GM19468 (cell line): Measurements from ENCODE around the gene ABHD5.
A peak's percentile ranks its signal among the peaks of the same experiment; 100 is the strongest.

Source experiments
- ATAC-seq: cut with Tn5 transposase; IDR thresholded peaks from one replicate; pipeline ENCODE4 v1.9.1; 2021; ENCODE audit warnings: mild to moderate bottlenecking, moderate library complexity, moderate number of reproducible peaks; ENCODE audit not compliant: unreplicated experiment; ENCODE audit errors: extremely low read depth

The ABHD5 gene

DNA sequence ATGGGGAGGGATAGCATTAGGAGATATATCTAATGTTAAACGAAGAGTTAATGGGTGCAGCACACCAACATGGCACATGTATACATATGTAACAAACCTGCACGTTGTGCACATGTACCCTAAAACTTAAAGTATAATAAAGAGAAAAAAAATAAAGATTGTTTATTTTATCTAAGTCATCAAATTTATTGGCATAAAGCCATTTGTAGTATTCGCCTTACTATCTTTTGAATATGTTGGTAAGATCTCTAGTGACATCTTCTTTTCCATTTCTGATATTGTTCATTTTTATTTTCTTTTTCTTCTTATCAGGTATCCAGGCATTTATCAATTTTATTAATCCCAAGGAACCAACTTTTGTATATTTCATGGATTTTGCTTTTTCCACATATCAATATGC lies 5.8 kb upstream of the ABHD5 start:
- no peak for ATAC-seq

DNA sequence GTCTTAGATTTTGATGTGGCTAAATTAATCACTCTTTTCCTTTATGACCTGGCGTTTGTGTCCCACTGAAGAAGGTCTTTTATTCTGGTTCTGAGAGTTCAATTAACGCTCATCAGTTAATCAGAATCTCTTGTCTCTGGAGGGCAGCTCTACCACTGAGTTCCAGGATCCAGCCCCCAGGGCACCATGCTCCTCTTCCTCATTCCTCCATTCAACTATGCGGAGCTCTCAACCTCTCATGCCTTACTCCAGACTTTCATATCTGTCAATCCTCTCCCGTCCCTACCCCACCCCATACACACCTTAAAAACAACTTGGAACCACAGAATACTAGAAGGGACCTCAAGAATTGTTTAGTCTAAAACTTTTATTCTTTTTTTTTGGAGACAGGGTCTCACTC lies 4.8 kb upstream of the ABHD5 start:
- ATAC-seq: no peak

DNA sequence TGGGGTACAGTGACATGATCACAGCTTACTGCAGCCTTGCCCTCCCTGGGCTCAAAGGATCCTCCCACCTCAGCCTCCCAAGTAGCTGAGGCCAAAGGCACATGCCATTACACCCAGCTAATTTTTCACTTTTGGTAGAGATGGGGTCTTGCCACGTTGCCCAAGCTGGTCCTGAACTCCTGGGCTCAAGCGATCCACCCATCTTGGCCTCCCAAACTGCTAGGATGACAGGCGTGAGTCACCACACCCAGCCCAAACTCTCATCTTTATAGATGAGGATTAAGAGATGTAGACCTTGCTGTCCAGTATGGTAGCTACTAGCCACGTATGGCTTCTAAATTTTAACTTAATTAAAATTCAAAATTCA lies 4.4 kb upstream of the ABHD5 start:
- no peak for ATAC-seq

DNA sequence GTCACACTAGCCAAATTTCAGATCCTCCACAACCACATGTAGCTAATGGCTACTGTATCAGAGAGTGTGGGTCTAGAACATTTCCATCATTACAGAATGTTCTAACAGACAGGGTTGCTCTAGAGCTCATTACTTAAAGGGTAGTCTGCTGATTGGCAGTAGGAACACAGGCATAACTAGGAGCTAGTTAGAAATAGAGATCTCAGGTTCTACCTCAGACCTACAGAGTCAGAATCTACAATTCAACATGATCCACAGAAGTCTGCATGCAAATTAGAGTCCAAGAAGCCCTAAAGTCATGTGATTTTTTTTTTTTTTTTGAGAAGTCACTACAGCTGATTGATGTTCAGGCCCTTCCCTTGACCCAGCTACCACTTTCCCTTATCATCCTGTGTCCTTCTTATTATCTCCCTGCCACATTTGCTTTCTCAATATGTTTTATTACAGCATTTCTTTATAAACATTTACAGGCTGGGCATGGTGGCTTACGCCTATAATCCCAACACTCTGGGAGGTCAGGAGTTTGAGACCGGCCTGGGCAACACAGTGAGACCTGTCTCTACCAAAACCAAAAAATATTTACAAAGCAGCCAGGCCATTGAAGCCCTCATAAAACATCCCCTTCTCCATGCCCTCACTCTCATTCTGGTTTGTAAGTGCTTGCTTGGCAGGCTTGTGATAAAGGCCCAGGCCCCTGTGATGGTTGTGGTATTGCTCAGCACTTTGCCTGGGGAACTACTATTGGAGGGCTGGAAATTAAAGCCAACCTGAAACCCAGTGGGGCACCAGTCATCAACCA lies 3.8 kb upstream of the ABHD5 start:
- ATAC-seq: no peak

DNA sequence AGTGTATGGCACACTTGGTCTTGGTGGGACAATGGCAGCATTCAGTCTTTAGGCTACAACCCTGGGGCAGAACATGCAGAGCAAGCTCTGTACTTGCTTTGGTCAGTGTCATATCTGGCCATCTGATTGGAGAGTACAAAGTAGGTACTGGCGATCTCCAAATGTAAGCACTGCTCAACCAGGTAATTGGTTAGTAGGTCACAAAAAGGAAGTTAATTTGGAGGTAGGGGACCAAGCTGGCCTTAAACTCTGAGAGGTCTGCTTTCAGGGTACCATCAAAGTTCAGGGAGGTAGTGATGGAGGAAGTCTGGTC lies 3.3 kb upstream of the ABHD5 start:
- ATAC-seq: no peak

DNA sequence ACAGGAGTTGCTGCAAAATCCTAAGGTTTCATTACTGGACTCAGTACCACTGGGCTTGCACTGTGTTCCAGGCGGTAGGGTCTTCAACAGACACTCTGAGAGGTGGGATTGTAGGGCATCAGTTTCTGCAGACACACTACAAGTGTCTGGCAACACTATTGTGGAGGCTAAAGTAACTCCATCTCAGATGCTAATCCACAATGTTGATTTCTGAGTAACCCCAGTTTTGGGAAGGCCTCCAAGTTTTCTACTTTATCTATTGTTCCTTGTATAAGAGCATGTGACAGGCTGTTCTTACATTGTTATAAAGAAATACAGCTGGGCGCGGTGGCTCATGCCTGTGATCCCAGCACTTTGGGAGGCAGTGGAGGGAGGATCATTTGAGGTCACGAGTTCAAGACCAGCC lies 2.5 kb upstream of the ABHD5 start:
- ATAC-seq: no peak

DNA sequence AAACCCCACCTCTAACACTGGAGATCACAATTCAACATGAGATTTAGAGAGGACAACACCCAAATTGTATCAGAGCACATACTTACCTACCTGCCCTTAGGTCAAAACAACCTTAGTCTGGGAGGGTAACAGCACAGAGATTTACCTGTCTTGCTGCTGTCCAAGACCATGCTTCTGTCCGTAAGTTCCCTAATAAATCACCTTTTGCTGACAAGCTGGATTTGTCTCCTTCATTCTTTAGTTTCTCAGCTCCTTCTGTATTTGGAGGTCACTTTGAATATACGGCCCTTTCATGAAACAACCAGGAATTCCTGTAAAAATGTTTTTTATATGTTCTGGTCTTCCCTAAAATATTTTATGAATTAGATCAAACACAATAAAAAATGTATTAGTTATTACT lies 1.6 kb upstream of the ABHD5 start:
- ATAC-seq: no peak

DNA sequence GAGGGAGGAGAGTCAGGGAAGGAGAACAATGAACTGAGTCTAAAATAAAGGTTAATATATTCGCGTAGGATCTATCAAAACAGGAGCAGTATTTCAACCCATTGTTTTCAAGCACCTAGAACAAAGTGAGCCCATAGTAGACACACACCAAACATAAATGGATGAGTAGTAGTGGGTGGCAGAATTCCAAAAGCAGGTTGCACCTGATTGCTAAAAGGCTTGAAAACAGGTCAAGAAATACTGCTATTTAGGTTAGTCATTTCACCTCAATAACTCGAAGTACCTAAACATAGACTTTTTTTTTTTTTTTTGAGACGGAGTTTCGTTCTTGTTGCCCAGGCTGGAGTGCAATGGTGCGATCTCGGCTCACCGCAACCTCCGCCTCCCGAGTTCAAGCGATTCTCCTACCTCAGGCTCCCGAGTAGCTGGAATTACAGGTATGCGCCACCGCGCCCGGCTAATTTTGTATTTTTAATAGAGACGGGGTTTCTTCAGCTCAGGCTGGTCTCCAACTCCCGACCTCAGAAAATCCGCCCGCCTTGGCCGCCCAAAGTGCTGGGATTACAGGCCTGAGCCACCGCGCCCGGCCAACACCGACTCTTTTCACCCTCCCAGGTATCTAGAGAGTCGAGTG lies 855 bp upstream of the ABHD5 start:
- no peak for ATAC-seq

DNA sequence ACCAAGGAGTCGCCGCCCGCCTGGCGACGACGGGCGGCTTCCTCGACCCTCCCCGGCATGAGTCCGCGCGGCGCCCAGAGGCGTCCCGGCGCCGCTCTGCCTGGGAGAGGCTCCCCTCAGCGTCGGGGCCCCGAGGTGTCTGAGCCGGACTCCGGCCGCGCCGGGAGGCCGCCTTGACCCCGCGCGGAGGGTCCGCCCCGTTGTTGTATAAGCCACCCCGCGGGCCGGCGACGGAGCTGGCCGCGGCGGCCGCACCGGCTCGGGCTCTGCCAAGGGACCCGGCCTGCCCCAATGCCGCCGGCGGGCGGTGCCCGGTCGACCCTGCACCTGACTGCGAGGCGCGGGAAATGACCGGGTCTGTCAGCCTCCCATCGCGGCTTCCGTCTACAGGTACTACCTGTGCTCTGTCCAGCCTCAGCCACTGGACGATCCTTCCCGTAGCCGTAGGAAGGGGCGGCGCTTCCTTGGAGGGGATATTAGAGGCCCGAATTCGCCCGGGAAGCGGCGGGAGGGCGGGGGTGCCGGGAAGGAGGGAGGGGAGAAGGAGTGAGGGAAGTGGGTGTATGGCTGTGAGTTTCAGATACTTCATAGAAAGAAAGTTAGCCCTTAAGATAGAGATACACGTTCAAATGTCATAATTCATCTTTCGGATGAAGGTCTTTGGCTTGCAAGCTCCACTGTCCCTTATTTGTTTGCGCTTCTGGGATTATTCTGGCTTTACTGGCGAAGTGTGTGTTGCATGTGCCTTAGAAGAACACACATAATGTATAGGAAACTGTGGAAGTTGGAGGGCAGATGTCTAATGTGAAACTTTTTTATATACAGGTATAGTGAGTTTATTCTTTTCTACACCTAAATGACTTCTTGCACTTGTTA lies 620 bp downstream of the ABHD5 start:
- peak; percentile 18 for ATAC-seq

DNA sequence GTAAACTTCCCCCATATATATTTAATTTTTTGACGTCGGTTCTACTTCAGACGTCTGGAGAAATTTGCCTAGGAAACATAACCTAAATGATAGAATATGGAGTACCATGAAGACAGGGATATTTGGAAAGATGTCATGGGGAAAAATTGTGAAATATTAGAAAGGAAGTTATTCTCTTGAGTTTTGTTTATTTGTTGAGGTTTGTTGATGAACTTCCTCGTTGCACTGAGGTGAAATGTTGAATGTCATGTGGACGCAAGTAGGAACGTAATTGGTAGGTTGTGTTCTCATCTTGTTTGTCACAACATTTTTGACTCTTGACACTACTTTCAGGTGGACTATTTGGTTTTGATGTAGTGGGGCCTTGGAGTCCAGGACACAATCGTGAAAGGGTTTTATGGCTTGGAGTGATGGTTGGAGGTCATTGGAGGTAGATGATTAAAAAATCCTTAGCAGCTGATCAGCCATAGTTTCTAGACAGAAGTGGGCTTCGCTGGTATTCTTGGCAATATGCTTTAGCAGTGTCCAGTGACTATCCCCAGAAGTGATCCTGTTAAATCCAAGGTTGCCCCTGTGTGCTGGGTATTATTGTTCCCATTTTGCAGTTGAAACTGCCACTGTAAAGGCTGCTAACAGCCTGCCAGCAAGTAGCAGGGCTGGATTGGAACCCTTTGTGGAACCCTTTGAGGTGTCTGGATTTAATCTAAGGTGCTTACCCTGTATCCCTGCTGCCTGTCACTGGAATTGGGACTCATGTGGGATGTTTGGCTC lies 1.5 kb downstream of the ABHD5 start:
- ATAC-seq: no peak

DNA sequence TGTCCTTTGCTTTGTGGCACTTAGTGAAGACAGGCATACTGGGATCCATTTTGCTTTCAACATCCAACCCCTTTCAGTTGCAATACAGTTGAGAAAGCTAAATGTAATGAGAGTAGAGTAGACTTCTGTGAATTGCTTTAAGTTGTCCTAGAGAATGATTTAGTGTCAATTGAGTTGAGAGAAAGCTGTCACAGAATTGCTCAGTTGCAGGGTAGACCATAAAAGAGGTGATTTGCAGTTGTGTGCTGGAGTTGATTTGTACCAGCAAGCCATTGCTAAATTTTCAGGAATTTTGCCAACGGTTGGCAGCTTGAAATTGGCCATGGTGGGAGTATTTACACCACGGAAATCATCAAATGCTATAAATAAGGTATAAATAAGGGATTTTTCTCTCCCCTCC lies 2.2 kb downstream of the ABHD5 start:
- no peak for ATAC-seq

DNA sequence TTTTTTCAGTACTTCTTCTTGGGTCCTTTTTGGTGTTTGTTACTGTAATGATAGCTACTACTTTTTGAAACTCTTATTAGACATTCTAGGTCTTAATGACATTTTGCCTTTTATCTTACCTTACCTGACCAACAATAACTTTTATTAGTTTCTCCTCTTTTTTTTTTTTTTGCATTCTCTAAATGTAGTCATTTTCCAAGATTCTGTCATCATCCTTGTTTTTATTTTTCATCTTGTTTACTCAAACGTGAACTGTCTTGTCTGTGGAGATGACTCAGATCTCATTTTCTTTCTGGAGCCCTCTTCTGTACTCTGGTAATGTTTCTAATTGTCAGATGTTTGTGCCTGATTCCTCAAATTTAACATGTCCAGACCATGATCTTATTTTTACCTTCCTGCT lies 2.9 kb downstream of the ABHD5 start:
- ATAC-seq: no peak

DNA sequence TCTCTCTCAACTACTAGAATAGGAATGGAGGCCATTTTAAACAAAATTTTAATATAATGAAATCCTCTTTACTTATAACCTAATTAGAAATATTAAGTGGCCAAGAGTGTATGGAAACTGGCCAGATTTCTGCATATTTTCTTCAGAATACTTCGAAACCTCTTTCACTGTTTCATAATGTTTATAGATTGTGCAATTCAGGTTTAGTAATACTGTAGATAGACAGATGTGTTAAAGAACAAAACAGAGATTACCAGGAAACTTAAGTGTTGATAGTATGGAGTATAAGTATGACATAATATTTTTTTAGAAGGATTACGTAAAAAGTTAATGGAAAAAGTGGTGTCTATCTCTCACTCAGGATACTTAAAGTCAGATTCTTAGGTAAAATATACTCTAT lies 4.7 kb downstream of the ABHD5 start:
- ATAC-seq: no peak

DNA sequence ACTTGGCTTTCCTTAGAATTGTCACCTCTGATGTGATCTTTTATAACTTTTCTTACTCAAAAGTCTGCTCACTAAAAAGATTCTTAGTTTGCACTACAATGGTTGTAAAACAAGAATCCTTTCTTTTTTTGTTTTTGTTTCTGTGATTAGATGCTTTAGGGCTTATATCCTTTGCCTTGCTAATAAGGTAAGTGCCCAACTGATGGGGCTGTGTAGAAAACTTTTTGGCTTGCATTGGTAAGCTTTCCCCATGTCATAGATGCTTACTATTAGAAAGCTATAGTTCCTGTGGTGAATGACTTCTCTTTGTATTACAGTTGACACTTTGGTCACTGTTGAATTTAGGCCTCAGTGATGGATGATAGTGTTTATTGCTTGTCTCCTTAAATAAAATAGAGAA lies 5.1 kb downstream of the ABHD5 start:
- ATAC-seq: no peak

DNA sequence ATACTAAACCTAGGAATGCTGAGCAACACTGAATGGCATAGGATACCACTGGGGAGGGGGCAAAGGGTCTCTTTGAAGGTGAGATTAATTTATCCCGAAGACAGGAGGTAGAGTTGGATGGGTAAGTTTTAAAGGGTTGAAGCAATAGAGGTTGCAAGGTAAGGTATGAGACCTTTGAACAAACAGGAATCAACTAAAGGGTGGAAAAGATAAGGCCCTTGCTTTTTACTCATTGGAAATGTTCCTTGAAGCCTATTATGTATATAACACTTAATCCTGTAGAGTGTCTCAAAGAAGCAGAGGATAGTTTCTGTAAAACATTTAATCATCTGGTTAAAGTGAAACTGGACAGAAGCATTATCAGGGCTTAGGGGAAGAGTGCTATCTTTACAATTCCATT lies 5.7 kb downstream of the ABHD5 start:
- ATAC-seq: no peak

DNA sequence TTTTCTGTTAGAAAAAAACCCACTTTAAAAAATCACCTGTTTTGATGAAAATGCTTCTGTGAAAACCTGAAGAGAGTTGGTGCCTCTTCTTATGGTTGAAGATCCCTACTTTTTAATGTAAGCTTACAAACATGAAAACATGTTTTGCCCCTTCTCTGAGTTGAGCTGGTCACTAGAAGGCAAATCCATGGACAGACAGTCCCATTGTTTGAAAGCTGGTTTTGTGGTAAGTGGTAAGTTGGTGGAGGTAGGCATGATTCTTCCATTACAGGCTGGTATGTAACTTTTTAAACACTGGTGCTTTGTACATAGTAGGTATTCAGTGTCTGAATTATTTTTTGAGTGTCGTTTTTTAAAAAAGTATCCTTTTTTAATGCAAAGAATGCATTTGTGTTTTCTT lies 6.1 kb downstream of the ABHD5 start:
- ATAC-seq: no peak

DNA sequence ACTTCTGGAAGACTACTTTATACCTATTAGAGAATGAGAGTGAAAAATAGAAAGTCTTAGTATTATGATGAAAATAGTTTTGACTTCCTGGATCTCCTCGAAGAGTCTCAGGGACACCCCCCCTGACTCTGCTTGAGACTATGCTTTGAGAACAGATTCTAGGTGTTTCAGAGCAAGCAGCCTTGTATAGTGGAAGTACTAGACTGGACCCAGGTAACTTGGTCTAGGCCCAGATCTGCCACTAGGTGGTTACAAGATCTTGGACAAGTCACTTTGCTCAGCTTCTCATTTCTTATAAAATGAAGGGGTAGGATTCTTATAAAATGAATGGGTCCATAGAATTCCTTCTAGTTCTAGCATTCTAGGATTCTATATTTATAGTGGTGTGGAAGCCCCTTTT lies 9.1 kb downstream of the ABHD5 start:
- no peak for ATAC-seq

DNA sequence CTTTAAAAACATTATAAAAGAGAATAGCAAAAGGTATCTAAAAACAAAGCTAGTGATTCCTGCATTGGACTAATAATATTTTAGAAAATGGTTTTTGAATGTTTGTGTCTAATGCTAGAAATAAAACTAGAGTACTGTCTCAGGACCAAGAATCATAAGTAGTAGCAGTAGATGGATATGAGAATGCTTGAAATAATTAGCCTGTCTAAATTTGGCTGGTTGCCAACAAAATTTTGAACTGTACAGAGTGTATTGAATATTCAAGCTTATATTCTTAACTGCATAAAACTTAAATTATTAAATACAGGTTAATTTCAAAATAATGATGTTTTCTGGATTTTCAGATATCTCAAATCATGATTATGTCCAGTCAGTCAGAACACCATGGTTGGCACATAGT lies 14.0 kb downstream of the ABHD5 start:
- ATAC-seq: no peak

DNA sequence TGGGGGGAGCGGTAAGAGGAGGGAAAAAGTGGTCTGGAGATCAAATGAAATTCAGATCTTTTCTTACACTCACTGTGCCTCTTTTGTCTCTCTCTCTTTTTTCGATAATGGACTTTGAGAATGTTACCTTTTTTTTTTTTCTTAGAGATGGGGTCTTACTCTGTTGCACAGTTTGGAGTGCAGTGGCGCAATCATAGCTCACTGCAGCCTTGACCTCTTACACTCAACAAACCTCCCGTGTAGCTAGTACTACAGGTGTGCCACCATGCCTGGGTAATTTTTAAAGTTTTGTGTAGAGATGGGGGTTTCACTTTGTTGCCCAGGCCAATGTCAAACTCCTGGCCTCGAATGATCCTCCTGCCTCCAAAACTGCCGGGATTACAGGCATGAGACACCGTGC lies 15.6 kb downstream of the ABHD5 start:
- ATAC-seq: no peak

DNA sequence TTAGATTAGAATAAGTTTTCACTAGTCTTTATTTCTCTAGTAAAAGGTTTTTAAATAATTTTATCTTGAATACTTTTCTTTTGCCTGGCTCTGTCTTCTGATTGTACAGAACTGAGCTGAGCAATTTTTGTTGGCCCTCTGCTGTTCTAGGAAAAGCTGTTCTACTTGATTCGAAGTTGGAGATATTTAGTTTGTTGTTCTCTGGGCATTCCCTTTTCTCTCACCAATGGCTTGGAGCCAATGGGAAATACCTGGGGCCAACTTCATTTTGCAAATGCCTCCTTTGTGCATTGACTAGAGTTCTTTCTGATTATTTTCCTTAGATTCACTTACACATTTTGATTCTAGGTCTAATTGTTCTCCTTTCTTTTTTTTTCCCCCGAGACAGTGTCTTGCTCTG lies 16.5 kb downstream of the ABHD5 start:
- no peak for ATAC-seq

DNA sequence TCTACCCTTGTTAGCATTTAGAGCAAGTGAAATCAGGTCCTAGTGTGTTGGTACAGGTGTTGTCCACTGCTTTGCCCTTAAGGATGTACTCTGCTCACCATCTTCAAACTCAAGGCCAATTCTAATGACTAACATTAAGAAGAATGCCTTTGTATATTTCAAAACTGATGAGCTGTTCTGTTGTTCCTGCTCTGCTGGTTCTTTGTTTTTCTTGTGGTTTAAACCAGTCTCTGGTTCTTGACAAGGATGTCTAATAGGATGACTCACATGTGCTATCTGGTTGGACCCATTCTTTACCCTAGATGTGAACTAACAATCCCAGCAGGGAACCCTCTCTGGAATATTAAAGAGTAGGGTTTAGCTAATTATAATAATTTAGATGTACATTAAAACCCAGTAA lies 17.3 kb downstream of the ABHD5 start:
- ATAC-seq: no peak
